OCI-LY7 (cell line): ENCODE measurements around the gene CNOT3.

ENCODE experiments used
- CTCF ChIP-seq: fragments of 200-600 bp; sonication (generic); conservative IDR thresholded peaks from 2 replicates; pipeline ENCODE4 v1.5.1; 2014; ENCODE audit warnings: mild to moderate bottlenecking, antibody characterized with exemption, low read length, moderate library complexity, mixed read lengths
- EZH2phosphoT487 ChIP-seq: fragments of 200-600 bp; sonication (generic); IDR thresholded peaks from 2 replicates; pipeline ENCODE4 v1.6.1; 2018; ENCODE audit warnings: low read depth, borderline replicate concordance, mild to moderate bottlenecking, mixed run types, antibody characterized with exemption, low read length, moderate library complexity, mixed read lengths

DNA sequence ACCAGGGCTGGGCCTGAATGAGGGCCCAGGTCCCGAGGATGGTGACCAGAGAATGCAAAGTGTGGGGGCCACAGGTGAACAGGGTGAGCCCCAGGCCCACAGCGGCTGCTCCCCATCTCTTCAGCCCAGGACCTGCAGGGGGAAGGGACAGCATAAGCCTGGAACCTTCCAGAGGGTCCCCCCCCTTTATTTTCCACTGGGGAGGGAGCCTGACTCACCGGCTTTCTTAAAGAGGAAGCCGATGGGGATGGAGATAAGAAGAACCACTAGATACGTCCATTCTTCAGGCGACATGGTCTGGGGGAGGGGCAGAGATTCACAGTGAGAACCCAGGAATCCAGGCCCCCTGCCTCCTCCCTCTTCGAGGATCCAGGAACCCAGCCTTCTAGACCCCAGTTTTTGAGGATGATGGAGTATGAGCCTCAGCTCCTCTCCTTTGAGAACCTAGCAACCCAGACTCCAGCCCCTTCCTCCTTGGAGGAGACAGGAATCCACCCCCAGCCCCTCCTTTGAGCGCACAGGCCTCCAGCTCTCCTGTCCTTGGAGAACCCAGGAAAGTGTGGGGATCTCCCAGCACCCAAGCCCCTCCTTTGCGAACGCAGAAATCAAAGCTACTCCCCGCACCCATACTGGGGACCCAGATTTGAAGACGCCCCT is 50.8 kb downstream of the CNOT3 start:
- TF ChIP-seq CTCF (no peak), EZH2phosphoT487 (no peak)
